Loucy (cell line): Measurements from ENCODE around the gene DNAH17.

Experiments
- H2AFZ ChIP-seq: fragments of 200-600 bp; sonication (generic); 2 replicates; pipeline ENCODE4 v1.6.0; 2016; ENCODE audit warnings: antibody characterized with exemption, mild to moderate bottlenecking, low read length, moderate library complexity
- H3F3A ChIP-seq: fragments of 200-600 bp; 2 replicates; pipeline ENCODE4 v1.6.0; 2016; ENCODE audit warnings: antibody characterized with exemption, low read depth, mild to moderate bottlenecking
- H3K27me3 ChIP-seq: fragments of 200-600 bp; sonication (generic); 2 replicates; pipeline ENCODE4 v1.6.1; 2014; ENCODE audit warnings: low read length, mild to moderate bottlenecking; ENCODE audit not compliant: insufficient read depth, poor library complexity, severe bottlenecking
- H3K36me3 ChIP-seq: fragments of 200-600 bp; sonication (generic); 2 replicates; pipeline ENCODE4 v1.6.1; 2016; ENCODE audit warnings: low read length; ENCODE audit not compliant: insufficient read depth
- H3K4me1 ChIP-seq: fragments of 200-600 bp; sonication (generic); 2 replicates; pipeline ENCODE4 v1.5.1; 2014; ENCODE audit warnings: low read length, mild to moderate bottlenecking; ENCODE audit not compliant: insufficient read depth, poor library complexity, severe bottlenecking
- H3K4me2 ChIP-seq: fragments of 200-600 bp; sonication (generic); 2 replicates; pipeline ENCODE4 v1.6.0; 2014; ENCODE audit warnings: antibody characterized with exemption, low read length, low read depth, mild to moderate bottlenecking; ENCODE audit not compliant: poor library complexity, severe bottlenecking
- H3K4me3 ChIP-seq: fragments of 200-600 bp; sonication (generic); 2 replicates; pipeline ENCODE4 v1.5.1; 2014; ENCODE audit warnings: low read length, mild to moderate bottlenecking, mixed read lengths; ENCODE audit not compliant: poor library complexity, severe bottlenecking
- H3K79me2 ChIP-seq: fragments of 200-600 bp; sonication (generic); 2 replicates; pipeline ENCODE4 v1.6.1; 2014; ENCODE audit warnings: low read length; ENCODE audit not compliant: insufficient read depth
- H3K9ac ChIP-seq: fragments of 200-600 bp; sonication (generic); 2 replicates; pipeline ENCODE4 v1.6.0; 2014; ENCODE audit warnings: mild to moderate bottlenecking, low read depth, low read length, moderate library complexity; ENCODE audit not compliant: poor library complexity, severe bottlenecking
- H3K9me2 ChIP-seq: fragments of 200-600 bp; sonication (generic); replicated peaks from 2 replicates; pipeline ENCODE4 v1.6.1; 2016; ENCODE audit warnings: low read depth, low read length, mixed read lengths
- H3K9me3 ChIP-seq: fragments of 200-600 bp; sonication (generic); 2 replicates; pipeline ENCODE4 v1.6.1; 2014; ENCODE audit warnings: mild to moderate bottlenecking, antibody characterized with exemption, low read length, low read depth; ENCODE audit not compliant: insufficient read depth
- H4K20me1 ChIP-seq: fragments of 200-600 bp; sonication (generic); 2 replicates; pipeline ENCODE4 v1.6.0; 2014; ENCODE audit warnings: antibody characterized with exemption, low read length, mild to moderate bottlenecking; ENCODE audit not compliant: insufficient read depth, poor library complexity, severe bottlenecking
- EZH2phosphoT487 ChIP-seq: fragments of 200-600 bp; IDR thresholded peaks from 2 replicates; pipeline ENCODE4 v1.6.1; 2018; ENCODE audit warnings: antibody characterized with exemption, mild to moderate bottlenecking, moderate library complexity, borderline replicate concordance
- TF ChIP-seq, protein P1 (sequence below): fragments of 200-600 bp; sonication (generic); conservative IDR thresholded peaks from 2 replicates; pipeline ENCODE4 v1.5.1; 2014; ENCODE audit warnings: mild to moderate bottlenecking, antibody characterized with exemption, low read length

Gene DNAH17

DNA sequence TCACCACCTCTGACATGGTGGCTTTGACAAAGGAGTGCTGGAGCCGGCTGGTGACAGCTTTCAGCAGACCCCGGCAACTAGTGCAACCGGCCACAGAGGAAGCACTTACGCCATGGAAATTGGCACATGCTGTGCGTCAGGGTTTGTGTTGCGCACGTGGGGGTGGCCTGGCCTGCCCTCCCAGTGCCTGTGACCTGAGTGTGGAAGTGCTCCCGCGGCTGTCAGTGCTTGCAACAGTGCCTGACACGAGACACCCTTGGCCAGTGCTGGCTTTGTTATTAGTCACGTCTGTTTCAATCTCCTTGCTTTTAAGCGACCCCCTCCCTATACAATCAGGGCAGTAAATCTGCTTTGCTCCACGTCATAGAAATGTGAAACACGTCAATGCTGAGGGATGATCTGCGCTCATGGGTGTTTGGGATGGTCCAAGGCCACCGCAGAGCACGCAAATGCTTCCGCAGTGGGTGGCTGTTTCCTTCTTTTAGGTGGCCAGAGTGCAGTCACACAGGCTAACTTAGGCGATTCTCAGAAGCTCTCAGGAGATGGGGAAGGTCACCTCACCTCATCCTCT, 134.5 kb downstream of the DNAH17 start:
- Histone ChIP-seq H3K9ac (no peak overlapping the region), H3K79me2 (no peaks in the 10 kb centered on the region), H3K27me3 (no peaks in the 10 kb centered on the region), H3K9me2 (no peaks in the 10 kb centered on the region), H2AFZ (no peak overlapping the region), H3K36me3 (no peaks in the 10 kb centered on the region), H3F3A (no peaks in the 10 kb centered on the region), H3K4me2 (no peak overlapping the region), H4K20me1 (no peaks in the 10 kb centered on the region), H3K4me1 (no peaks in the 10 kb centered on the region), H3K9me3 (no peaks in the 10 kb centered on the region), H3K4me3 (no peak overlapping the region)
- TF ChIP-seq, protein P1, sequence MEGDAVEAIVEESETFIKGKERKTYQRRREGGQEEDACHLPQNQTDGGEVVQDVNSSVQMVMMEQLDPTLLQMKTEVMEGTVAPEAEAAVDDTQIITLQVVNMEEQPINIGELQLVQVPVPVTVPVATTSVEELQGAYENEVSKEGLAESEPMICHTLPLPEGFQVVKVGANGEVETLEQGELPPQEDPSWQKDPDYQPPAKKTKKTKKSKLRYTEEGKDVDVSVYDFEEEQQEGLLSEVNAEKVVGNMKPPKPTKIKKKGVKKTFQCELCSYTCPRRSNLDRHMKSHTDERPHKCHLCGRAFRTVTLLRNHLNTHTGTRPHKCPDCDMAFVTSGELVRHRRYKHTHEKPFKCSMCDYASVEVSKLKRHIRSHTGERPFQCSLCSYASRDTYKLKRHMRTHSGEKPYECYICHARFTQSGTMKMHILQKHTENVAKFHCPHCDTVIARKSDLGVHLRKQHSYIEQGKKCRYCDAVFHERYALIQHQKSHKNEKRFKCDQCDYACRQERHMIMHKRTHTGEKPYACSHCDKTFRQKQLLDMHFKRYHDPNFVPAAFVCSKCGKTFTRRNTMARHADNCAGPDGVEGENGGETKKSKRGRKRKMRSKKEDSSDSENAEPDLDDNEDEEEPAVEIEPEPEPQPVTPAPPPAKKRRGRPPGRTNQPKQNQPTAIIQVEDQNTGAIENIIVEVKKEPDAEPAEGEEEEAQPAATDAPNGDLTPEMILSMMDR: no peak
- no peak for TF ChIP-seq EZH2phosphoT487

DNA sequence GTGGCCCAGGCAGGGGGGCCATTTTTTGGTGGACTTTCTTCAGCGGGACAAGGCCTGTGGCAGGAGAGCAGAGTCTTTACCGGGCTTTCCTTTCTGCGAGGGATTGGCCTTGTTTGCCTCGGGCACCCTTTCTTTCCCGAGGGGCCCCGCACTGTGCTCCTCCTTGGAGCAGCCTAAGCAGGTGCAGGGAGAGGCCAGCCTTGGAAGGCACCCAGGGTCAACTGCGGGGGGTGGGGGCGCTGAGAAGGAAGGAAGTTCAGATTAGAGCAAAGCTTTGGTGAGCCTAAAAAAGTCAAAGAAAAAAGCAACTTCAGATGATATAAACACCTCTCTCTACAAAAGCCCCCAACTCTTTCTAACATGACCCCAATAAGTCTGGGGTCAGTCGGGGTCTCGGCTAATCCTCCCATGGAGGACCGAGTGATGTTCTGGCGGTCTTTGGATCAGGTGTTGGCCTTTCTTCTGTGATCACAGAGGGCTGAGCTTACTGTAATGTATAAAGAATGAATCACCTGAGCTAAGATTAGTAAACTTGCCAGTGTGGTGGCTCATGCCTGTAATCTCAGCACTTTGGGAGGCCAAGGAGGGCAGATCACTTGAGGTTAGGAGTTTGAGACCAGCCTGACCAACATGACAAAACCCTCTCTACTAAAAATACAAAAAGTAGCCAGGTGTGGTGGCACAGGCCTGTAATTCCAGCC, 135.8 kb downstream of the DNAH17 start:
- H3K27me3 ChIP-seq: no peaks in the 10 kb centered on the region
- H3K36me3 ChIP-seq: no peaks in the 10 kb centered on the region
- H3K9me2 ChIP-seq: no peaks in the 10 kb centered on the region
- H3K4me2 ChIP-seq: no peak overlapping the region
- TF ChIP-seq, protein P1: no peak
- TF ChIP-seq EZH2phosphoT487: no peak
- H3K9me3 ChIP-seq: no peaks in the 10 kb centered on the region
- H3K4me3 ChIP-seq: no peak overlapping the region
- H3K9ac ChIP-seq: no peak overlapping the region
- no peaks in the 10 kb centered on the region for H3K4me1 ChIP-seq
- no peaks in the 10 kb centered on the region for H4K20me1 ChIP-seq
- no peak overlapping the region for H2AFZ ChIP-seq
- H3F3A ChIP-seq: no peaks in the 10 kb centered on the region
- no peaks in the 10 kb centered on the region for H3K79me2 ChIP-seq

DNA sequence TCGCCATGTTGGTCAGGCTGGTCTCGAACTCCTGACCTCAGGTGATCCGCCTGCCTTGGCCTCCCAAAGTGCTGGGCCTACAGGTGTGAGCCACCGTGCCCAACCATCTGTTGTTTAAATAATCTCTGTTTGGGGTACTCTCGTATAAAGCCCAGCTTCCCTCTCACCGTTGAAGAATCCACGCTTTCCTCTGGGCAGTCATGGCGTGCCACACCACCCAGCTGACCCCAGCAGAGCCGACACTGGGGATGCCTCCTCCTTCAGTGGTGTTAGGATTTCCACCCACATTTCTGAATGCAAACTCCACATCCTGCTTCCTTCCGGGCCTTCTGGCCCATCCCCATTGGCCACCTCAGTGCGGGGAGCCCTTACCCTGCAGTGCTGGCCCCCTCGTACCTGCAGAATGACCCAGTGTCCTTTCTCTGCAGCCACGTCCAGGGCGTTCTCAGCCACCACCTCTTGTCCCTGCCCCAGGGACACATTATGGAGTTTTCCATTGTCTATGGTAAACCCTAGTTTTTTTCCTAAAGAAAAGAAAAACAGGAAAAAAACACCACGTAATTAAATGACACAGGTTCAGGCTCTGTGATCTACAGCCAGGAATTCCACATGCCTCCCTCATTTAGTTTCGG, 138.4 kb downstream of the DNAH17 start:
- Histone ChIP-seq H3K4me2 (no peak overlapping the region), H3K27me3 (no peaks in the 10 kb centered on the region), H2AFZ (no peak overlapping the region), H3F3A (no peaks in the 10 kb centered on the region), H4K20me1 (no peaks in the 10 kb centered on the region), H3K4me3 (no peak overlapping the region), H3K9ac (no peak overlapping the region), H3K36me3 (no peaks in the 10 kb centered on the region), H3K9me3 (no peaks in the 10 kb centered on the region), H3K4me1 (no peaks in the 10 kb centered on the region), H3K9me2 (no peaks in the 10 kb centered on the region), H3K79me2 (no peaks in the 10 kb centered on the region)
- TF ChIP-seq, protein P1: no peak
- TF ChIP-seq EZH2phosphoT487: no peak
